T-cell (primary cell): ENCODE measurements around the gene ADCY6. TPM values are rescaled to one million over a fixed set of nuclear protein-coding genes. Genes with fewer than 3 reads are reported as not detected.

Experiments
- ATAC-seq, 4 experiments: fragments of 200-7000 bp in 3 of 4; fragments of 150-1000 bp in 1 of 4; cut with Tn5 transposase; replicated peaks in 1 of 4; 1 replicate in 3 of 4; 2 replicates in 1 of 4; pipeline ENCODE4 v1.10.0; 2021; ENCODE audit warnings: moderate library complexity in 3 of 4, mild to moderate bottlenecking in 2 of 4, moderate number of reproducible peaks in 1 of 4
- CTCF ChIA-PET, 2 donors: fragments of 300-600 bp; sonication (Branson Sonifier 250); formaldehyde crosslinking; loops; one replicate each; lab custom pipeline; 2022; ENCODE audit warnings: antibody characterized with exemption in 2 of 2; lab: Charles Lee
- POLR2A ChIA-PET, 2 donors: fragments of 300-600 bp; sonication (Branson Sonifier 250); formaldehyde crosslinking; loops; one replicate each; lab custom pipeline; 2022; ENCODE audit warnings: antibody characterized with exemption in 2 of 2; lab: Charles Lee
- DNase-seq, 35 experiments: peaks; one replicate each; pipeline versions ENCODE4 v3.0.0 to v3.0.0-alpha.2; 2013 to 2023
- H3K27ac ChIP-seq: one replicate; pipeline ENCODE4 v1.5.1; 2013; ENCODE audit warnings: low read length
- H3K27me3 ChIP-seq, 2 experiments: replicated peaks in 1 of 2; 1 replicate in 1 of 2; 2 replicates in 1 of 2; pipeline versions ENCODE4 v1.6.1 to v1.7.0; 2013; ENCODE audit warnings: low read length in 1 of 2, mixed read lengths in 1 of 2; ENCODE audit not compliant: control insufficient read depth in 2 of 2, insufficient read depth in 2 of 2; ENCODE audit errors: extremely low read depth in 1 of 2
- H3K36me3 ChIP-seq, 2 donors: 1 replicate in 1 of 2; 2 replicates in 1 of 2; pipeline versions ENCODE4 v1.6.1 to v1.7.0; 2013; ENCODE audit warnings: low read length in 1 of 2; ENCODE audit not compliant: control insufficient read depth in 2 of 2, insufficient read depth in 1 of 2; ENCODE audit errors: extremely low read depth in 1 of 2
- H3K4me1 ChIP-seq, 2 experiments: 1 replicate in 1 of 2; 2 replicates in 1 of 2; pipeline versions ENCODE4 v1.6.1 to v1.7.0; 2013; ENCODE audit warnings: low read length in 2 of 2, mixed read lengths in 1 of 2; ENCODE audit not compliant: insufficient read depth in 2 of 2, control insufficient read depth in 1 of 2; ENCODE audit errors: extremely low read depth in 1 of 2
- H3K4me3 ChIP-seq, 2 donors: 1 replicate in 1 of 2; 2 replicates in 1 of 2; pipeline versions ENCODE4 v1.5.1 to v1.7.0; 2013; ENCODE audit warnings: mild to moderate bottlenecking in 2 of 2, low read length in 1 of 2, moderate library complexity in 1 of 2; ENCODE audit not compliant: control insufficient read depth in 1 of 2; ENCODE audit errors: extremely low read depth in 1 of 2
- H3K9me3 ChIP-seq: 2 replicates; pipeline ENCODE4 v1.7.0; 2013
- H3K27ac Mint-ChIP-seq, 2 donors: one replicate each; pipeline ENCODE4 v1.8.0; 2020 to 2021; ENCODE audit warnings: mild to moderate bottlenecking in 2 of 2, mixed read lengths in 2 of 2
- H3K27me3 Mint-ChIP-seq, 2 donors: one replicate each; pipeline ENCODE4 v1.8.0; 2021 to 2022; ENCODE audit warnings: mixed read lengths in 2 of 2
- H3K36me3 Mint-ChIP-seq: one replicate; pipeline ENCODE4 v1.8.0; 2021; ENCODE audit warnings: mixed read lengths
- H3K4me1 Mint-ChIP-seq, 3 donors: one replicate each; pipeline ENCODE4 v1.8.0; 2020 to 2022; ENCODE audit warnings: mixed read lengths in 3 of 3, mild to moderate bottlenecking in 1 of 3
- H3K4me3 Mint-ChIP-seq, 3 donors: one replicate each; pipeline ENCODE4 v1.8.0; 2020 to 2022; ENCODE audit warnings: mild to moderate bottlenecking in 3 of 3, mixed read lengths in 3 of 3, moderate library complexity in 3 of 3
- H3K9me3 Mint-ChIP-seq, 3 donors: one replicate each; pipeline ENCODE4 v1.8.0; 2020 to 2022; ENCODE audit warnings: mixed read lengths in 3 of 3
- WGBS: methylation state at CpG from one replicate; pipeline ENCODE4 v1.1.5; 2013; ENCODE audit warnings: missing lambda C conversion rate; ENCODE audit not compliant: insufficient coverage; 5-methylcytosine and 5-hydroxymethylcytosine counted together
- total RNA-seq, 35 experiments: library from RNA in 6 of 35; stranded (reverse) in 6 of 35; fragments of 120-200 nt in 1 of 35; gene quantifications; one replicate each; pipeline versions ENCODE4 v1.2.1 to v1.2.4 and lab custom pipeline; 2013 to 2026

Gene ADCY6
- total RNA-seq, 5 donors from 2014 or later (not counting 1 experiment from before 2014, with no cell fraction given) = 0.10 to 0.76 (median 0.66) TPM; not detected in 1

DNA sequence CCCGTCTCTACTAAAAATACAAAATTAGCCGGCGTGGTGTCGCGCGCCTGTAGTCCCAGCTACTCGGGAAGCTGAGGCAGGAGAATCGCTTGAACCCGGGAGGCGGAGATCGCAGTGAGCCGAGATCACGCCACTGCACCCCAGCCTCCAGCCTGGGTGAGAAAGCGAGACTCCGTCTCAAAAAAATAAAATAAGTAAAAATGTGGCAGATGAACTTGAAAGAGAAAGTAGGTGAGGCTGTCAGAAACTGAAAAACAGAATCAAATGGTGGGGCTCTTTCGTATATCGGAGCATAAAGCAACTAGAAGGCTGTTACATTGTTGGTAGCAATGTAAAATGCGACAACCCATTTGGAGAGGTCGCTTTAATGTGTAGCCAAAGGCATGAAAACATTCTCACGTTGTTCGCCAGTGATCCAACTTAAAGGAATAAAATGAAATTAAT, 71.6 kb downstream of the ADCY6 start:
- POLR2A ChIA-PET = interaction anchor here in 1 of 2 donors (0.5 kb wide), 1 partner anchor 1859 kb away, joined by 3 read pairs; no protein-coding TSS in a partner anchor

DNA sequence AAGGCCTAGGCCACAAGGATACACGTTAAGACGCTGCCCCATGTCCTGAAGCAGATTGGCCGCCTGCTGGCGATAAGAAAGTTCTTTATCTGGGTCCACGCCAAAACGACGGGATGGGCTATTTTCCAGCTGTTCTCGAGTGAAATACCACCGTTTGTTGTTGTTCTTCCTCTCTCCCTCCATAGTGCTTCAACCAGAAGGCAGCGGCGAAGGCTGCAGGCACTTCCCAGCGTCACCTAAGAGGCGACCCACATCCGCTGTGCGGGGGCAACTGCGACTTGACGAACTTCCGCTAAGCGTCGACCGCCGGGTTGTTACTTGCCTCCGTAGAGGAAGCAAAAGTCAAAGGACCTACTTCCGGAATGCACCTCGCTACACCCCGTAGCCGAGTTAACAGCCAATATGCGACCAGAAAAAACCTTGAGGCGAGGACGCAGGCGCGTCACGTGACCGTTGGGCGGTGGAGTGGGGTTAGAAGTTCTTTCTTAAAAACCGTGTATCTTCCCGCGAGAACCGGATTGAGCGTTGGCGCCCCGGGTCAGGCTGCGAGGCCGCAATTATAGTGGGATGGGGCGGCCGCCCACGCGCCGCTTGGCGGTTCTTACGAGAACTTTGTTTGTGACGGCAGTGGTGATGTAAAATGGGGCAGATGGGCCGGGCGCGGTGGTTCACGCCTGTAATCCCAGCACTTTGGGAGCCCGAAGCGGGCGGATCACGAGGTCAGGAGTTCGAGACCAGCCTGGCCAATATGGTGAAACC, 72.2 kb downstream of the ADCY6 start, which contains the start of gene CCNT1:
Gene CCNT1 (minus strand): TSS at position 215 of the 759 bp plus-strand sequence. CDS start 32 bp downstream, at position 183.
- peaks cover 3 to 28% of the 10 kb centered on the region in 2 donors for H3K36me3 ChIP-seq
- peaks cover 15 to 36% of the 10 kb centered on the region in 2 experiments for H3K4me1 ChIP-seq
- ATAC-seq (peak; percentile 90 to 96 (median 94)), DNase-seq (peak; percentile 86 to 100 (median 99))
- POLR2A ChIA-PET = interaction anchor here in 1 of 2 donors (1.0 kb wide), 1 partner anchor 35 kb away, joined by 3 read pairs; the partner anchor contains the start of gene KANSL2
- Mint-ChIP-seq H3K9me3 (peaks cover 11 to 14% (median 13%) of the 10 kb centered on the region in 3 donors), H3K36me3 (peaks cover 26% of the 10 kb centered on the region), H3K27me3 (no peaks in the 10 kb centered on the region), H3K27ac (peak within 1 kb of the TSS; percentile 95 to 97), H3K4me1 (peaks cover 43 to 47% (median 43%) of the 10 kb centered on the region in 3 donors), H3K4me3 (peak within 1 kb of the TSS; percentile 88 to 97 (median 91))
- peak within 1 kb of the TSS; percentile 91 for H3K27ac ChIP-seq
- no peaks in the 10 kb centered on the region for H3K27me3 ChIP-seq
- H3K9me3 ChIP-seq = no peaks in the 10 kb centered on the region
- CTCF ChIA-PET = interaction anchor here in 1 of 2 donors (0.9 kb wide), 1 partner anchor 35 kb away, joined by 3 read pairs; the partner anchor contains the start of gene KANSL2
- WGBS = 1% methylated on average over 43 of the region's 61 CpGs
- peak within 1 kb of the TSS; percentile 76 to 89 for H3K4me3 ChIP-seq

More for the DNA sequence above, 71.6 kb downstream of the ADCY6 start:
- peak overlapping the region; percentile 91 for H3K27ac ChIP-seq
- H3K9me3 ChIP-seq = no peaks in the 10 kb centered on the region
- H3K36me3 ChIP-seq = peaks cover 3 to 23% of the 10 kb centered on the region in 2 donors
- peak overlapping the region; percentile 95 to 97 for H3K27ac Mint-ChIP-seq
- ATAC-seq = no peak
- peak overlapping the region; percentile 88 to 97 (median 91) for H3K4me3 Mint-ChIP-seq
- H3K9me3 Mint-ChIP-seq = peaks cover 11 to 14% (median 13%) of the 10 kb centered on the region in 3 donors
- H3K27me3 ChIP-seq = no peaks in the 10 kb centered on the region
- CTCF ChIA-PET = interaction anchor here (0.7 kb wide), 2 partner anchors 273 to 954 kb away, joined by 3 to 5 read pairs; no protein-coding TSS in a partner anchor
- WGBS = 4% methylated on average over 16 of the region's 21 CpGs
- H3K36me3 Mint-ChIP-seq = peaks cover 26% of the 10 kb centered on the region
- peak in 1 of 35 experiments; percentile 47 for DNase-seq
- H3K4me3 ChIP-seq = peak overlapping the region; percentile 67 to 76
- H3K4me1 ChIP-seq = peaks cover 15 to 34% of the 10 kb centered on the region in 2 experiments
- H3K27me3 Mint-ChIP-seq = no peaks in the 10 kb centered on the region
- peaks cover 43 to 44% (median 43%) of the 10 kb centered on the region in 3 donors for H3K4me1 Mint-ChIP-seq

Other genes with a start within 250 kb of the ADCY6 start
- gene LALBA, start 219.0 kb downstream of the ADCY6 start, total RNA-seq = not detected
- gene KANSL2, start 106.9 kb downstream of the ADCY6 start, total RNA-seq = 100 to 1,000 TPM in 2 of 5 donors, 10 to 100 TPM in 3; 64.1 to 118 (median 66.4) TPM
- gene CCNT1, start 72.4 kb downstream of the ADCY6 start, total RNA-seq = 100 to 1,000 TPM in 2 of 5 donors, 10 to 100 TPM in 3; 49.6 to 109 (median 57.7) TPM
- 10 to 100 TPM in 2 of 5 donors, 1 to 10 TPM in 3; 4.3 to 12.4 (median 8.9) TPM for gene CACNB3, start 29.4 kb upstream of the ADCY6 start, total RNA-seq
- 100 to 1,000 TPM in 3 of 5 donors, 10 to 100 TPM in 2; 86.8 to 158 (median 144) TPM for gene DDX23, start 63.1 kb upstream of the ADCY6 start, total RNA-seq
- gene RND1, start 76.8 kb upstream of the ADCY6 start, total RNA-seq = 10 to 100 TPM in 1 of 5 donors, 1 to 10 TPM in 4; 2.6 to 10.5 (median 5.0) TPM
- gene FKBP11, start 136.4 kb upstream of the ADCY6 start, total RNA-seq = 10 to 100 TPM; 55.6 to 83.0 (median 68.1) TPM
- gene ARF3, start 168.4 kb upstream of the ADCY6 start, total RNA-seq = 10 to 100 TPM; 63.6 to 82.9 (median 74.3) TPM
- 10 to 100 TPM in 1 of 5 donors, 1 to 10 TPM in 4; 5.3 to 15.7 (median 8.9) TPM for gene WNT10B, start 182.6 kb upstream of the ADCY6 start, total RNA-seq
- 1 to 10 TPM in 2 of 5 donors, under 1 TPM in 3; 0.47 to 2.6 (median 0.85) TPM for gene WNT1, start 189.2 kb upstream of the ADCY6 start, total RNA-seq
- gene DDN, start 210.3 kb upstream of the ADCY6 start, total RNA-seq = 1 to 10 TPM in 1 of 5 donors, under 1 TPM in 4; 0.09 to 1.3 (median 0.15) TPM
- gene PRKAG1, start 229.7 kb upstream of the ADCY6 start, total RNA-seq = 10 to 100 TPM; 42.5 to 54.6 (median 48.3) TPM